ENCODE data around the gene ZNF211.

The ZNF211 gene

GRCh38 chr19:57672466-57672865 is 39.5 kb downstream of the ZNF211 start:
- Histone ChIP-seq H3K27ac (no peak overlapping the region), H3K9me3 (ENCODE audit: severe bottlenecking) (no peaks in the 10 kb centered on the region), H3K27me3 (ENCODE audit: insufficient read depth, low read depth, severe bottlenecking) (peaks cover 12% of the 10 kb centered on the region), H3K4me3 (ENCODE audit: low read depth, low read length) (no peak overlapping the region), H3K36me3 (no peaks in the 10 kb centered on the region)
- TF ChIP-seq CTCF (IDR thresholded peaks at IDR 0.05; ENCODE audit: low read depth, low read length), result no peak
- DNase-seq, result no peak

GRCh38 chr19:57675881-57676280 is 42.9 kb downstream of the ZNF211 start:
- H3K9me3 ChIP-seq (ENCODE audit: severe bottlenecking), result no peaks in the 10 kb centered on the region
- no peak overlapping the region for H3K4me3 ChIP-seq (ENCODE audit: low read depth, low read length)
- no peak for TF ChIP-seq CTCF (IDR thresholded peaks at IDR 0.05; ENCODE audit: low read depth, low read length)
- H3K36me3 ChIP-seq, result no peaks in the 10 kb centered on the region
- H3K27ac ChIP-seq, result no peak overlapping the region
- H3K27me3 ChIP-seq (ENCODE audit: insufficient read depth, low read depth, severe bottlenecking), result peaks cover 8% of the 10 kb centered on the region
- no peak for DNase-seq

GRCh38 chr19:57682226-57682766 is 49.3 kb downstream of the ZNF211 start:
- Histone ChIP-seq H3K36me3 (peaks cover 53% of the 10 kb centered on the region), H3K4me3 (ENCODE audit: low read depth, low read length) (peak overlapping the region; percentile 95), H3K27ac (peak overlapping the region; percentile 95), H3K9me3 (ENCODE audit: severe bottlenecking) (peaks cover 3% of the 10 kb centered on the region), H3K27me3 (ENCODE audit: insufficient read depth, low read depth, severe bottlenecking) (no peaks in the 10 kb centered on the region)
- no peak for DNase-seq
- no peak for TF ChIP-seq CTCF (IDR thresholded peaks at IDR 0.05; ENCODE audit: low read depth, low read length)

GRCh38 chr19:57686727-57687126 is 53.8 kb downstream of the ZNF211 start:
- no peak overlapping the region for H3K27ac ChIP-seq
- no peak for DNase-seq
- no peak for TF ChIP-seq CTCF (IDR thresholded peaks at IDR 0.05; ENCODE audit: low read depth, low read length)
- peaks cover 11% of the 10 kb centered on the region for H3K9me3 ChIP-seq (ENCODE audit: severe bottlenecking)
- H3K36me3 ChIP-seq, result peaks cover 84% of the 10 kb centered on the region
- H3K27me3 ChIP-seq (ENCODE audit: insufficient read depth, low read depth, severe bottlenecking), result no peaks in the 10 kb centered on the region
- no peak overlapping the region for H3K4me3 ChIP-seq (ENCODE audit: low read depth, low read length)

- no peak overlapping the region for H3K27ac ChIP-seq
- no peak for DNase-seq
- H3K9me3 ChIP-seq (ENCODE audit: severe bottlenecking), result peaks cover 11% of the 10 kb centered on the region
- no peak for TF ChIP-seq CTCF (IDR thresholded peaks at IDR 0.05; ENCODE audit: low read depth, low read length)
- peaks cover 78% of the 10 kb centered on the region for H3K36me3 ChIP-seq
- H3K4me3 ChIP-seq (ENCODE audit: low read depth, low read length), result no peak overlapping the region
- H3K27me3 ChIP-seq (ENCODE audit: insufficient read depth, low read depth, severe bottlenecking), result no peaks in the 10 kb centered on the region
These were observed 54.5 kb downstream of the ZNF211 start for GRCh38 chr19:57687363-57688010.
